Loucy (cell line): ENCODE measurements around the gene VPS8.
"Not testable (repeated sequence)": the region's sequence is repeated elsewhere in the genome, so short reads cannot be mapped to it uniquely, and the experiment has no call there.

Experiments used
- H2AFZ ChIP-seq: fragments of 200-600 bp; sonication (generic); 2 replicates; pipeline ENCODE4 v1.6.0; 2016; ENCODE audit warnings: antibody characterized with exemption, mild to moderate bottlenecking, low read length, moderate library complexity
- H3F3A ChIP-seq: fragments of 200-600 bp; 2 replicates; pipeline ENCODE4 v1.6.0; 2016; ENCODE audit warnings: antibody characterized with exemption, low read depth, mild to moderate bottlenecking
- H3K27me3 ChIP-seq: fragments of 200-600 bp; sonication (generic); 2 replicates; pipeline ENCODE4 v1.6.1; 2014; ENCODE audit warnings: low read length, mild to moderate bottlenecking; ENCODE audit not compliant: insufficient read depth, poor library complexity, severe bottlenecking
- H3K36me3 ChIP-seq: fragments of 200-600 bp; sonication (generic); 2 replicates; pipeline ENCODE4 v1.6.1; 2016; ENCODE audit warnings: low read length; ENCODE audit not compliant: insufficient read depth
- H3K4me1 ChIP-seq: fragments of 200-600 bp; sonication (generic); 2 replicates; pipeline ENCODE4 v1.5.1; 2014; ENCODE audit warnings: low read length, mild to moderate bottlenecking; ENCODE audit not compliant: insufficient read depth, poor library complexity, severe bottlenecking
- H3K4me2 ChIP-seq: fragments of 200-600 bp; sonication (generic); 2 replicates; pipeline ENCODE4 v1.6.0; 2014; ENCODE audit warnings: antibody characterized with exemption, low read length, low read depth, mild to moderate bottlenecking; ENCODE audit not compliant: poor library complexity, severe bottlenecking
- H3K4me3 ChIP-seq: fragments of 200-600 bp; sonication (generic); 2 replicates; pipeline ENCODE4 v1.5.1; 2014; ENCODE audit warnings: low read length, mild to moderate bottlenecking, mixed read lengths; ENCODE audit not compliant: poor library complexity, severe bottlenecking
- H3K79me2 ChIP-seq: fragments of 200-600 bp; sonication (generic); 2 replicates; pipeline ENCODE4 v1.6.1; 2014; ENCODE audit warnings: low read length; ENCODE audit not compliant: insufficient read depth
- H3K9ac ChIP-seq: fragments of 200-600 bp; sonication (generic); 2 replicates; pipeline ENCODE4 v1.6.0; 2014; ENCODE audit warnings: mild to moderate bottlenecking, low read depth, low read length, moderate library complexity; ENCODE audit not compliant: poor library complexity, severe bottlenecking
- H3K9me2 ChIP-seq: fragments of 200-600 bp; sonication (generic); replicated peaks from 2 replicates; pipeline ENCODE4 v1.6.1; 2016; ENCODE audit warnings: low read depth, low read length, mixed read lengths
- H3K9me3 ChIP-seq: fragments of 200-600 bp; sonication (generic); 2 replicates; pipeline ENCODE4 v1.6.1; 2014; ENCODE audit warnings: mild to moderate bottlenecking, antibody characterized with exemption, low read length, low read depth; ENCODE audit not compliant: insufficient read depth
- H4K20me1 ChIP-seq: fragments of 200-600 bp; sonication (generic); 2 replicates; pipeline ENCODE4 v1.6.0; 2014; ENCODE audit warnings: antibody characterized with exemption, low read length, mild to moderate bottlenecking; ENCODE audit not compliant: insufficient read depth, poor library complexity, severe bottlenecking
- EZH2phosphoT487 ChIP-seq: fragments of 200-600 bp; IDR thresholded peaks from 2 replicates; pipeline ENCODE4 v1.6.1; 2018; ENCODE audit warnings: antibody characterized with exemption, mild to moderate bottlenecking, moderate library complexity, borderline replicate concordance
- TF ChIP-seq, protein P1 (sequence below): fragments of 200-600 bp; sonication (generic); conservative IDR thresholded peaks from 2 replicates; pipeline ENCODE4 v1.5.1; 2014; ENCODE audit warnings: mild to moderate bottlenecking, antibody characterized with exemption, low read length

Gene VPS8

GRCh38 chr3:184986366-184986889 lies 174.5 kb downstream of the VPS8 start:
- peaks cover 23% of the 10 kb centered on the region; the same call in 1 of the 2 replicates for H3K36me3 ChIP-seq
- H3K27me3 ChIP-seq = no peaks in the 10 kb centered on the region
- H3K4me2 ChIP-seq = no peak overlapping the region
- no peak for TF ChIP-seq EZH2phosphoT487
- TF ChIP-seq, protein P1, sequence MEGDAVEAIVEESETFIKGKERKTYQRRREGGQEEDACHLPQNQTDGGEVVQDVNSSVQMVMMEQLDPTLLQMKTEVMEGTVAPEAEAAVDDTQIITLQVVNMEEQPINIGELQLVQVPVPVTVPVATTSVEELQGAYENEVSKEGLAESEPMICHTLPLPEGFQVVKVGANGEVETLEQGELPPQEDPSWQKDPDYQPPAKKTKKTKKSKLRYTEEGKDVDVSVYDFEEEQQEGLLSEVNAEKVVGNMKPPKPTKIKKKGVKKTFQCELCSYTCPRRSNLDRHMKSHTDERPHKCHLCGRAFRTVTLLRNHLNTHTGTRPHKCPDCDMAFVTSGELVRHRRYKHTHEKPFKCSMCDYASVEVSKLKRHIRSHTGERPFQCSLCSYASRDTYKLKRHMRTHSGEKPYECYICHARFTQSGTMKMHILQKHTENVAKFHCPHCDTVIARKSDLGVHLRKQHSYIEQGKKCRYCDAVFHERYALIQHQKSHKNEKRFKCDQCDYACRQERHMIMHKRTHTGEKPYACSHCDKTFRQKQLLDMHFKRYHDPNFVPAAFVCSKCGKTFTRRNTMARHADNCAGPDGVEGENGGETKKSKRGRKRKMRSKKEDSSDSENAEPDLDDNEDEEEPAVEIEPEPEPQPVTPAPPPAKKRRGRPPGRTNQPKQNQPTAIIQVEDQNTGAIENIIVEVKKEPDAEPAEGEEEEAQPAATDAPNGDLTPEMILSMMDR = no peak
- H3K9me2 ChIP-seq = no peaks in the 10 kb centered on the region
- no peak overlapping the region for H3K9ac ChIP-seq
- no peak overlapping the region for H3K4me3 ChIP-seq
- H3K9me3 ChIP-seq = no peaks in the 10 kb centered on the region
- H2AFZ ChIP-seq = no peak overlapping the region
- peaks cover 13% of the 10 kb centered on the region for H3F3A ChIP-seq
- no peaks in the 10 kb centered on the region for H3K79me2 ChIP-seq
- H3K4me1 ChIP-seq = peaks cover 28% of the 10 kb centered on the region
- no peaks in the 10 kb centered on the region for H4K20me1 ChIP-seq

DNA sequence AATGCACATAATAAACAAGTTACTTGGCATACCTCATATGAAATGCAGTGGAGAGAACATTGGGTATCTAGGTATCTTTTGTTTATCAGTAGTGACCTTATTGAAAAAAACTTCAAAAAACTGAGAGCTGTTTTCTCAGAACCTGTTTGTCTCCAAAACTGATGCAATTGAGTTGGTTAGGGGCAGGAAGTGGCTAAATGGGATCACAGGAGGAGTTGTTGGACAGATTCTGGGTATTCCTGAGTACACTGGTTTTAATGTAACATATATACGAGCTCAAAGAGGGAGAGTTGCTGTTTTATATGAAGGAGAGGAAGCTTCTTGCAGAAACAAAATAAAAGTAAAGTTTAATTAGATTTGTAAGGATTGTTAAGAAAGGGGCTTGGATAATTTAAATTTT lies 181.4 kb downstream of the VPS8 start:
- no peak overlapping the region for H3K4me3 ChIP-seq
- peaks cover 9% of the 10 kb centered on the region for H3K4me1 ChIP-seq
- no peaks in the 10 kb centered on the region for H3K27me3 ChIP-seq
- no peaks in the 10 kb centered on the region for H3K9me2 ChIP-seq
- no peak overlapping the region for H3K4me2 ChIP-seq
- no peaks in the 10 kb centered on the region for H3K9me3 ChIP-seq
- H3K9ac ChIP-seq = no peak overlapping the region
- no peaks in the 10 kb centered on the region for H3F3A ChIP-seq
- H2AFZ ChIP-seq = no peak overlapping the region
- TF ChIP-seq, protein P1 = no peak
- no peak for TF ChIP-seq EZH2phosphoT487
- H3K79me2 ChIP-seq = no peaks in the 10 kb centered on the region
- H4K20me1 ChIP-seq = no peaks in the 10 kb centered on the region
- peaks cover 43% of the 10 kb centered on the region for H3K36me3 ChIP-seq

DNA sequence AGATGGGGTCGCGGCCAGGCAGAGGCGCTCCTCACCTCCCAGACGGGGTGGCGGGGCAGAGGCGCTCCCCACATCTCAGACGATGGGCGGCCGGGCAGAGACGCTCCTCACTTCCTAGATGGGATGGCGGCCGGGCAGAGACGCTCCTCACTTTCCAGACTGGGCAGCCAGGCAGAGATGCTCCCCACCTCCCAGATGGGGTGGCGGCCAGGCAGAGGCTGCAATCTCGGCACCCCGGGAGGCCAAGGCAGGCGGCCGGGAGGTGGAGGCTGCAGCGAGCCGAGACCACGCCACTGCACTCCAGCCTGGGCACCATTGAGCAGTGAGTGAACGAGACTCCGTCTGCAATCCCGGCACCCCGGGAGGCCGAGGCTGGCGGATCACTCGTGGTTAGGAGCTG lies 191.9 kb downstream of the VPS8 start:
- not testable (repeated sequence) for H3K79me2 ChIP-seq, H3K9me2 ChIP-seq, H3F3A ChIP-seq, H2AFZ ChIP-seq, H3K4me3 ChIP-seq, H3K9ac ChIP-seq, H3K27me3 ChIP-seq, H3K9me3 ChIP-seq, H3K4me2 ChIP-seq, H4K20me1 ChIP-seq
- Histone ChIP-seq H3K36me3 (peaks cover 33% of the 10 kb centered on the region; the same call in 1 of the 2 replicates), H3K4me1 (peaks cover 22% of the 10 kb centered on the region)

DNA sequence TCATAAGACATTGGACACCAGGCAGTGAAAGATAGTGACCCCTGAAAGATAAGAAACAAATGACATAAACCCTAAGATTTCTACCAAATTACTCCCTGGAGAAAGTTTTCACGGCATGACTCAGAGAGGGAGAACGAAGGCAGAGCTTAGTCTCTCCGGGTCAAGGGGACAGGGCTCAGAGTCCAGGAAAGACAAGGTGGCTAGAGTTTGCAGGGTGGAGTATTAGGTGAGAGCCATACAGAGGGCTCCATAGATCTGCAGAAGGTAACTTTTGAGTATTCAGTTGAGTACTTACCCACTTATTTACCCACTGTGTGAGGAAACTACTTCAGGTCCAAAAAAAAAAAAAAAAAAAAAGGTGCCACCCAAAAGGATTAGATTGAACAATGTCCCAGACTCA lies 197.7 kb downstream of the VPS8 start:
- Histone ChIP-seq H3F3A (no peaks in the 10 kb centered on the region), H3K9me3 (peaks cover 19% of the 10 kb centered on the region; the same call in 1 of the 2 replicates), H4K20me1 (no peaks in the 10 kb centered on the region), H3K79me2 (no peaks in the 10 kb centered on the region), H3K4me2 (no peak overlapping the region), H3K9me2 (no peaks in the 10 kb centered on the region), H3K4me1 (peaks cover 24% of the 10 kb centered on the region), H2AFZ (no peak overlapping the region), H3K4me3 (no peak overlapping the region), H3K27me3 (no peaks in the 10 kb centered on the region), H3K36me3 (peaks cover 10% of the 10 kb centered on the region; the same call in 1 of the 2 replicates), H3K9ac (no peak overlapping the region)
- TF ChIP-seq, protein P1 = no peak
- no peak for TF ChIP-seq EZH2phosphoT487

DNA sequence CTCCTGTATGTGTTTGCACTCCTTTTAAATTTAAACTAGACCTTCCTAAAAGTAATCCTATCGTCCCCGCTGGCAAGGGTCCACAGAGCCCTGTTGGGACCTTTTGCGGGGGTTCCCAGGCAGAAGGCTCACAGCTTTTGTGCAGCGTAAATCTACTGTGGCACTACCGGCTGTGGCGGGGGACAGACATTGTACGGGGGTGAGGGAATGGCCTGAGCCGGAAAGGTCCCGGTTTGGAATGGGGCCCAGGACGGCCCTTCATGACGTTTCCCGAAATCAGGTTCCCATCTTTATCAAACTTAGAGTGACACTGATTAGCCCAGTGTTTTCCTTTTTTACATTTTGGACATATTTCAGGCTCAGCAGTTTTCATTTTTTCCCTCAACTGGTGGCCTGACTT lies 205.6 kb downstream of the VPS8 start:
- not testable (repeated sequence) for H3F3A ChIP-seq, H3K4me3 ChIP-seq

More for the DNA sequence above, 205.6 kb downstream of the VPS8 start:
- not testable (repeated sequence) for H3K27me3 ChIP-seq, H3K4me2 ChIP-seq, H3K4me1 ChIP-seq, H3K9me2 ChIP-seq, H4K20me1 ChIP-seq, H3K9me3 ChIP-seq, H3K9ac ChIP-seq, H3K36me3 ChIP-seq, H3K79me2 ChIP-seq, H2AFZ ChIP-seq
